Neural cell (in vitro differentiated cells): ENCODE results near the gene SAMM50. TPM values are rescaled to one million over a fixed set of nuclear protein-coding genes. Genes with fewer than 3 reads are reported as not detected.

ENCODE experiments used
- H2AFZ ChIP-seq: fragments of 200-600, 300-800 bp; sonication (generic), shearing (Covaris generic); 2 replicates; pipeline ENCODE4 v1.6.0; 2014; ENCODE audit warnings: low read depth, mild to moderate bottlenecking, antibody characterized with exemption, low read length, moderate library complexity
- H3F3A ChIP-seq: fragments of 200-600 bp; shearing (Covaris generic); 2 replicates; pipeline ENCODE4 v1.6.1; 2016; ENCODE audit warnings: mild to moderate bottlenecking, moderate library complexity, mixed read lengths, antibody characterized with exemption, low read length; ENCODE audit not compliant: insufficient read depth, poor library complexity, severe bottlenecking
- H3K27ac ChIP-seq: fragments of 200-600, 300-800 bp; sonication (generic), shearing (Covaris generic); 2 replicates; pipeline ENCODE4 v1.5.1; 2014; ENCODE audit warnings: mild to moderate bottlenecking, low read length, moderate library complexity
- H3K27me3 ChIP-seq: fragments of 300-800, 200-600 bp; sonication (generic), shearing (Covaris generic); 2 replicates; pipeline ENCODE4 v1.6.0; 2014; ENCODE audit warnings: mild to moderate bottlenecking, low read depth, low read length, moderate library complexity; ENCODE audit not compliant: insufficient read depth
- H3K36me3 ChIP-seq: fragments of 300-800, 200-600 bp; sonication (generic), shearing (Covaris generic); 2 replicates; pipeline ENCODE4 v1.5.1; 2014; ENCODE audit warnings: mild to moderate bottlenecking, antibody characterized with exemption, low read length, moderate library complexity; ENCODE audit not compliant: insufficient read depth
- H3K4me2 ChIP-seq: fragments of 300-800, 200-600 bp; sonication (generic), shearing (Covaris generic); 2 replicates; pipeline ENCODE4 v1.6.0; 2014; ENCODE audit warnings: mild to moderate bottlenecking, low read length
- H3K4me3 ChIP-seq: fragments of 300-800, 200-600 bp; sonication (generic), shearing (Covaris generic); 2 replicates; pipeline ENCODE4 v1.5.1; 2014; ENCODE audit warnings: mild to moderate bottlenecking, low read length, moderate library complexity
- H3K79me2 ChIP-seq: fragments of 200-600 bp; shearing (Covaris generic); replicated peaks from 2 replicates; pipeline ENCODE4 v1.6.0; 2014; ENCODE audit warnings: mild to moderate bottlenecking, low read length, moderate library complexity; ENCODE audit not compliant: insufficient read depth
- H3K9ac ChIP-seq: fragments of 300-800, 200-600 bp; sonication (generic), shearing (Covaris generic); 2 replicates; pipeline ENCODE4 v1.6.1; 2016; ENCODE audit warnings: mild to moderate bottlenecking, low read length, mixed read lengths
- H3K9me2 ChIP-seq: fragments of 200-600 bp; shearing (Covaris generic); 2 replicates; pipeline ENCODE4 v1.6.1; 2016; ENCODE audit warnings: mild to moderate bottlenecking, low read length, mixed read lengths; ENCODE audit not compliant: insufficient read depth
- H3K9me3 ChIP-seq: fragments of 200-600, 300-800 bp; sonication (generic), shearing (Covaris generic); 2 replicates; pipeline ENCODE4 v1.6.1; 2016; ENCODE audit warnings: mild to moderate bottlenecking, mixed run types, low read length, moderate library complexity, mixed read lengths
- H4K20me1 ChIP-seq: fragments of 200-600 bp; shearing (Covaris generic); 2 replicates; pipeline ENCODE4 v1.6.1; 2016; ENCODE audit warnings: mild to moderate bottlenecking, mixed run types; ENCODE audit not compliant: insufficient read depth
- CTCF ChIP-seq: fragments of 450-650 bp; IDR thresholded peaks from 2 replicates; pipeline ENCODE4 v1.5.1; 2014; ENCODE audit warnings: antibody characterized with exemption, mild to moderate bottlenecking, moderate library complexity; ENCODE audit not compliant: poor library complexity, severe bottlenecking
- EP300 ChIP-seq: fragments of 450-650 bp; conservative IDR thresholded peaks from 2 replicates; pipeline ENCODE4 v1.6.1; 2014; ENCODE audit warnings: antibody characterized with exemption, mild to moderate bottlenecking, moderate library complexity; ENCODE audit not compliant: poor library complexity, severe bottlenecking
- EZH2 ChIP-seq: fragments of 200-600, 300-800 bp; shearing (Covaris generic), sonication (generic); IDR thresholded peaks from 2 replicates; pipeline ENCODE4 v1.6.1; 2014; ENCODE audit warnings: antibody characterized with exemption, low read length, borderline replicate concordance, mild to moderate bottlenecking; ENCODE audit not compliant: insufficient read depth, poor library complexity, severe bottlenecking
- MXI1 ChIP-seq: fragments of 450-650 bp; conservative IDR thresholded peaks from 2 replicates; pipeline ENCODE4 v1.6.1; 2014; ENCODE audit warnings: antibody characterized with exemption, mild to moderate bottlenecking; ENCODE audit not compliant: poor library complexity, severe bottlenecking
- POLR2AphosphoS5 ChIP-seq: IDR thresholded peaks from 2 replicates; pipeline ENCODE4 v1.6.1; 2012
- RAD21 ChIP-seq: fragments of 450-650 bp; conservative IDR thresholded peaks from 2 replicates; pipeline ENCODE4 v1.6.1; 2014; ENCODE audit warnings: antibody characterized with exemption, mild to moderate bottlenecking, moderate library complexity
- SMC3 ChIP-seq: fragments of 450-650 bp; conservative IDR thresholded peaks from 2 replicates; pipeline ENCODE4 v1.6.1; 2014; ENCODE audit warnings: antibody characterized with exemption, mild to moderate bottlenecking, moderate library complexity; ENCODE audit not compliant: poor library complexity
- TAF1 ChIP-seq: IDR thresholded peaks from 2 replicates; pipeline ENCODE4 v1.6.1; 2012; ENCODE audit warnings: low read depth
- polyA plus RNA-seq: library from polyadenylated mRNA; depleted of rRNA; stranded (reverse); fragments of >200 nt; gene quantifications from 2 replicates; pipeline ENCODE4 v1.2.3, GENCODE V29; 2014
- TF ChIP-seq, protein P1 (sequence below): IDR thresholded peaks from 2 replicates; pipeline ENCODE4 v1.6.1; 2012; ENCODE audit warnings: borderline replicate concordance

The SAMM50 gene
- polyA plus RNA-seq, 1 donor from 2014 or later: 38.1 TPM

- Histone ChIP-seq H3K9ac (no peak overlapping the region), H3K27ac (no peak overlapping the region), H2AFZ (no peak overlapping the region), H3K27me3 (peaks cover 14% of the 10 kb centered on the region), H3K36me3 (no peaks in the 10 kb centered on the region), H3K4me3 (no peak overlapping the region), H3K79me2 (no peaks in the 10 kb centered on the region), H3K4me2 (no peak overlapping the region), H3K9me2 (no peaks in the 10 kb centered on the region), H3F3A (no peaks in the 10 kb centered on the region), H3K9me3 (no peaks in the 10 kb centered on the region), H4K20me1 (no peaks in the 10 kb centered on the region)
- TF ChIP-seq EZH2 (no peak), RAD21 (no peak), EP300 (no peak)
Observed at GRCh38 chr22:44020981-44021380, 65.7 kb downstream of the SAMM50 start.

- Histone ChIP-seq H3K79me2 (no peaks in the 10 kb centered on the region), H4K20me1 (no peaks in the 10 kb centered on the region), H3K36me3 (no peaks in the 10 kb centered on the region), H2AFZ (no peak overlapping the region), H3K27ac (no peak overlapping the region), H3K9me2 (no peaks in the 10 kb centered on the region), H3F3A (no peaks in the 10 kb centered on the region), H3K9ac (no peak overlapping the region), H3K4me3 (no peak overlapping the region), H3K9me3 (no peaks in the 10 kb centered on the region), H3K4me2 (no peak overlapping the region), H3K27me3 (peaks cover 14% of the 10 kb centered on the region)
- TF ChIP-seq RAD21: no peak
- no peak for TF ChIP-seq EZH2
- no peak for TF ChIP-seq CTCF
- no peak for TF ChIP-seq SMC3
- TF ChIP-seq EP300: no peak
- TF ChIP-seq, protein P1, sequence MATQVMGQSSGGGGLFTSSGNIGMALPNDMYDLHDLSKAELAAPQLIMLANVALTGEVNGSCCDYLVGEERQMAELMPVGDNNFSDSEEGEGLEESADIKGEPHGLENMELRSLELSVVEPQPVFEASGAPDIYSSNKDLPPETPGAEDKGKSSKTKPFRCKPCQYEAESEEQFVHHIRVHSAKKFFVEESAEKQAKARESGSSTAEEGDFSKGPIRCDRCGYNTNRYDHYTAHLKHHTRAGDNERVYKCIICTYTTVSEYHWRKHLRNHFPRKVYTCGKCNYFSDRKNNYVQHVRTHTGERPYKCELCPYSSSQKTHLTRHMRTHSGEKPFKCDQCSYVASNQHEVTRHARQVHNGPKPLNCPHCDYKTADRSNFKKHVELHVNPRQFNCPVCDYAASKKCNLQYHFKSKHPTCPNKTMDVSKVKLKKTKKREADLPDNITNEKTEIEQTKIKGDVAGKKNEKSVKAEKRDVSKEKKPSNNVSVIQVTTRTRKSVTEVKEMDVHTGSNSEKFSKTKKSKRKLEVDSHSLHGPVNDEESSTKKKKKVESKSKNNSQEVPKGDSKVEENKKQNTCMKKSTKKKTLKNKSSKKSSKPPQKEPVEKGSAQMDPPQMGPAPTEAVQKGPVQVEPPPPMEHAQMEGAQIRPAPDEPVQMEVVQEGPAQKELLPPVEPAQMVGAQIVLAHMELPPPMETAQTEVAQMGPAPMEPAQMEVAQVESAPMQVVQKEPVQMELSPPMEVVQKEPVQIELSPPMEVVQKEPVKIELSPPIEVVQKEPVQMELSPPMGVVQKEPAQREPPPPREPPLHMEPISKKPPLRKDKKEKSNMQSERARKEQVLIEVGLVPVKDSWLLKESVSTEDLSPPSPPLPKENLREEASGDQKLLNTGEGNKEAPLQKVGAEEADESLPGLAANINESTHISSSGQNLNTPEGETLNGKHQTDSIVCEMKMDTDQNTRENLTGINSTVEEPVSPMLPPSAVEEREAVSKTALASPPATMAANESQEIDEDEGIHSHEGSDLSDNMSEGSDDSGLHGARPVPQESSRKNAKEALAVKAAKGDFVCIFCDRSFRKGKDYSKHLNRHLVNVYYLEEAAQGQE: no peak
- no peak for TF ChIP-seq TAF1
- no peak for TF ChIP-seq MXI1
- no peak for TF ChIP-seq POLR2AphosphoS5
Observed at GRCh38 chr22:44023404-44024287, 68.4 kb downstream of the SAMM50 start.
